Measurements from ENCODE around the gene SYNM.
"Not testable (repeated sequence)": the region's sequence is repeated elsewhere in the genome, so short reads cannot be mapped to it uniquely, and the experiment has no call there.

The SYNM gene, protein sequence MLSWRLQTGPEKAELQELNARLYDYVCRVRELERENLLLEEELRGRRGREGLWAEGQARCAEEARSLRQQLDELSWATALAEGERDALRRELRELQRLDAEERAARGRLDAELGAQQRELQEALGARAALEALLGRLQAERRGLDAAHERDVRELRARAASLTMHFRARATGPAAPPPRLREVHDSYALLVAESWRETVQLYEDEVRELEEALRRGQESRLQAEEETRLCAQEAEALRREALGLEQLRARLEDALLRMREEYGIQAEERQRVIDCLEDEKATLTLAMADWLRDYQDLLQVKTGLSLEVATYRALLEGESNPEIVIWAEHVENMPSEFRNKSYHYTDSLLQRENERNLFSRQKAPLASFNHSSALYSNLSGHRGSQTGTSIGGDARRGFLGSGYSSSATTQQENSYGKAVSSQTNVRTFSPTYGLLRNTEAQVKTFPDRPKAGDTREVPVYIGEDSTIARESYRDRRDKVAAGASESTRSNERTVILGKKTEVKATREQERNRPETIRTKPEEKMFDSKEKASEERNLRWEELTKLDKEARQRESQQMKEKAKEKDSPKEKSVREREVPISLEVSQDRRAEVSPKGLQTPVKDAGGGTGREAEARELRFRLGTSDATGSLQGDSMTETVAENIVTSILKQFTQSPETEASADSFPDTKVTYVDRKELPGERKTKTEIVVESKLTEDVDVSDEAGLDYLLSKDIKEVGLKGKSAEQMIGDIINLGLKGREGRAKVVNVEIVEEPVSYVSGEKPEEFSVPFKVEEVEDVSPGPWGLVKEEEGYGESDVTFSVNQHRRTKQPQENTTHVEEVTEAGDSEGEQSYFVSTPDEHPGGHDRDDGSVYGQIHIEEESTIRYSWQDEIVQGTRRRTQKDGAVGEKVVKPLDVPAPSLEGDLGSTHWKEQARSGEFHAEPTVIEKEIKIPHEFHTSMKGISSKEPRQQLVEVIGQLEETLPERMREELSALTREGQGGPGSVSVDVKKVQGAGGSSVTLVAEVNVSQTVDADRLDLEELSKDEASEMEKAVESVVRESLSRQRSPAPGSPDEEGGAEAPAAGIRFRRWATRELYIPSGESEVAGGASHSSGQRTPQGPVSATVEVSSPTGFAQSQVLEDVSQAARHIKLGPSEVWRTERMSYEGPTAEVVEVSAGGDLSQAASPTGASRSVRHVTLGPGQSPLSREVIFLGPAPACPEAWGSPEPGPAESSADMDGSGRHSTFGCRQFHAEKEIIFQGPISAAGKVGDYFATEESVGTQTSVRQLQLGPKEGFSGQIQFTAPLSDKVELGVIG (N-terminal part only)

GRCh38 chr15:99104788-99105513, at the start of gene SYNM:
Gene SYNM, plus strand, starts transcription at chr15:99105080. Its CDS starts 120 bp downstream, at chr15:99105200.
- peak; percentile 37 for DNase-seq

- no peak for DNase-seq
These were observed 49.2 kb upstream of the SYNM start for GRCh38 chr15:99055555-99056134.

- no peak for DNase-seq
These were observed 47.9 kb upstream of the SYNM start for GRCh38 chr15:99057020-99057419.

DNA sequence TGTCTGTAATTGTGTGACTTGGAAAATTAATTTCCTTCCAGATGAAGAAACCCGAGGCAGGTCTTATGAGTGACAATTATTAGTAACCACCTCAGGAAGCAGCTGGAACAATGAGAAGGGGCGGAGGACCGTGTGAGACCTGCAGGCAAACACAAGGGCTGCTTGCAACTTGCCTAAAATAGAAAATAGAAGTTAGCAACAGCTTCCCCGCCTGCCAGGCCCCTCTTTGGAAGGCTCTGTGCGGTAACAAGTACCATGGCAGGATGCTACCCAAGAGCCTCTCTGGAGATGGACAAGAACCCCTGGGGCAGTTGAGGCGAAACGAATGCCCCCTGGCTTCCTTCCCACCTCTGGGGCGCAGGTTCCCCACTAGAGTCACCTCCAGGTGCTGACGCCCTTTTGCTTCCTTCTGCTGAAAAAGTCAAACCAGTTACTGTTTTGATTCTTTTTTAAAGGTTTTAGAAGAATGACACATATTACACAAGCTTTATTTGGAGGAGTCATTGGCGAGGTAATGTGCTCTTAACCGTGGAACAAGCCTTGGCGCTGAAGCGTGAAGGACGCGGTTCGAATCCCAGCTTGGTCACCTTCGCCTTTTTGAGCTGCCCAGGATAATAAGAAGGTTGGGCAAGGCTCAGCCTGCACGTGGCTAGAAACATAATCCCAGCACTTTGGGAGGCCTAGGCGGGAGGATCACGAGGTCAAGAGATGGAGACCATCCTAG, 47.0 kb upstream of the SYNM start:
- no peak for DNase-seq

- no peak for DNase-seq
These were observed 46.4 kb upstream of the SYNM start for GRCh38 chr15:99058421-99058870.

GRCh38 chr15:99059010-99059981, 45.6 kb upstream of the SYNM start:
- DNase-seq: no peak

GRCh38 chr15:99060186-99060585, 44.7 kb upstream of the SYNM start:
- not testable (repeated sequence) for DNase-seq

DNA sequence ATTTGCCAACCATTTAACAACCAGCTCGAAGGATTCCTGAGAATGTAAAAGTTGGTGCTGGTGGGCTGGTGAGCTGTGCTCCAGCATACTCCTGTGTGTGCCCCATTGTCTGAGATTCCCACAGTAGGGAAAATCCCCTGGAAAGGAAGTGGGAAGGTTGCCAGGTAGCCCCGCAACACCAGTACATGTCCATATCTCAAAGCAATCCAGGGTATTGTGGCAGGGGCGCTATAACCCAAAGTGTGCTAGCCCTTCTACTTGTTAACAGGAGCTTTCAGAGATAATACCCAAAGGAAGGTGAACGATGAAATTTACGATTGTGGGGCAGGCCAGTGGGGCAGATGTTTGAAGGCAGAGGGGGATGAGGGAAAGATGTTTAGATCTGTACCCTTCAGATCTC, 42.7 kb upstream of the SYNM start:
- DNase-seq: no peak

DNA sequence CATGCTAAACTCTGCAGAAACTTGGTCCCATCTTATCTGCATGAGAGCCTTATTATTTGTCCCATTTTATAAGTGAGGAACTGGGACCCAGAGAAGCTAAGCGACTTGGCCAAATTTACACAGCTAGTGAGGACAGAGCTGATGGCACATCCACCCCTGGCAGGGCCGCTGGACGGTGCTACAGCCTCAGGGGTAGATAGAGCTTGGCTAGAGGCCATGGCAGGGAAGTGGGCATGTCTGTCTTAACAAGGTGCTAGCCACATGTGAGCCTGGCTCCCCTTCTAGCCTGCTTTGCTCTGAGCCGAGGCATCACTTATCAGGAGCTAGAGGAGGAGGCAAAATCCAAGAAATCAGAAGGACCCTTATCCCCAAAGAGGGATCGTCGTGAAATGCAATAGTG, 36.7 kb upstream of the SYNM start:
- DNase-seq: no peak

- no peak for DNase-seq
These were observed 34.7 kb upstream of the SYNM start for GRCh38 chr15:99070208-99070607.

DNA sequence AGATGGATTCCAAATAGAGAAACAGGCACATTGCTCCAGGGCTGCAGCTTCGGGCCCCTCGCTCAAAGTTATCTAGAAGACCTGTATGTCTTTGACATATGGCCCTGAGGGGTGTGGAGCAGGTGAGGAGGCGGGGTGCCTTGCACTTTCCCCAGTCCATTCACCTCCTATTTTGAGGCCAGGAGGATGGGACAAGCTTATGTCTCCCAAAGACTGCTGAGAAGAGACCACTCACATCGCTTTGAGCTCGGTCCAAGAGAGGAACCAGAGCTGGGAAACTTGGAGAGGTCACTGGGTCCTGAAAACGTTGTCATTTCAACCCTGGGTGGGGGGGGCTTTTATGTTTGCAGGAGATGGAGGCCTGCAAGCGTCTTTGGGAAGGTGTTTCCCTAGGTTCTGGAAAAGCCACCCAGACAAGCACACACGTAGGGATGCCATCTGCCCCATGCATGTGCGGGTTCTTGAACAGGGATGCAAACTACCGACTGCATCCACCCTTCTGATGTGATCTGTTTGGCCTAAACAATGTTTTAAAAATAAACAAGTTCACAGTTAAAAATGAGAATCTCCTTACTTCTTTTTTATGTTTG, 33.7 kb upstream of the SYNM start:
- no peak for DNase-seq

DNA sequence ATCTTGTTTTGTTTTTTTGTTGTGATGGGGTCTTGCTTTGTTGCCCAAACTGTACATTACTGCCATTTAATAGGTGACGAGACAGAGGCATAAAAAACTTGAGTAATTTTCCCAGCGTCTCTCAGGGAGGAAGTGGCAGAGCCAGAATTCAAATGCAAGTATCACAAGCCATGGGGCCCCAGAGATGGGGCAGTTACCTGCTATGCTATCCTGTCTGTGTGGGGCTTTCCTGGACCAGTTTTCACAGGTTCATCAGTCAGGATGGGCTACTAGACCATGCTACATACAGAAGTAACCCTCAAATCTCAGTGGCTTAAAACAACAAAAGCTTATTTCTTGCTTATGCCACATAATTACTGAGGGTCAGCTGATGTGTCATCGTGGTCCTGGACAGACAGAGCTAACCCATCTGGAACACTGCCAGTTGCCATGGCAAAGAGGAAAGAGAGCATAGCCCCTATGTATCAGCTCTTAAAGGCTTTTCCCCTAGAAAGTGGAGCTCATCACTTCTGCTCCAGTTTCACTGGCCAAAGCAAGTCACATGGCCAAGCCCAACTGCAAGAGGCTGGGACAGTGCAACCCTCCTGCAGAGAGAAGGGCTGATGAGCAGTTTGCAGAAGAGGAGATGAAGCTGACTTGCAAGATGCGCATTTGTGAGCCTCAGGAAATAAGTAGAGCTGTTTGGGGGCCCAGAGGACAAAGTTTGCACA, 31.7 kb upstream of the SYNM start:
- no peak for DNase-seq

- DNase-seq: no peak
These were observed 30.4 kb upstream of the SYNM start for GRCh38 chr15:99074446-99074845.

- DNase-seq: not testable (repeated sequence)
These were observed 29.7 kb upstream of the SYNM start for GRCh38 chr15:99075059-99075652.

GRCh38 chr15:99076109-99076508, 28.8 kb upstream of the SYNM start:
- DNase-seq: no peak

DNA sequence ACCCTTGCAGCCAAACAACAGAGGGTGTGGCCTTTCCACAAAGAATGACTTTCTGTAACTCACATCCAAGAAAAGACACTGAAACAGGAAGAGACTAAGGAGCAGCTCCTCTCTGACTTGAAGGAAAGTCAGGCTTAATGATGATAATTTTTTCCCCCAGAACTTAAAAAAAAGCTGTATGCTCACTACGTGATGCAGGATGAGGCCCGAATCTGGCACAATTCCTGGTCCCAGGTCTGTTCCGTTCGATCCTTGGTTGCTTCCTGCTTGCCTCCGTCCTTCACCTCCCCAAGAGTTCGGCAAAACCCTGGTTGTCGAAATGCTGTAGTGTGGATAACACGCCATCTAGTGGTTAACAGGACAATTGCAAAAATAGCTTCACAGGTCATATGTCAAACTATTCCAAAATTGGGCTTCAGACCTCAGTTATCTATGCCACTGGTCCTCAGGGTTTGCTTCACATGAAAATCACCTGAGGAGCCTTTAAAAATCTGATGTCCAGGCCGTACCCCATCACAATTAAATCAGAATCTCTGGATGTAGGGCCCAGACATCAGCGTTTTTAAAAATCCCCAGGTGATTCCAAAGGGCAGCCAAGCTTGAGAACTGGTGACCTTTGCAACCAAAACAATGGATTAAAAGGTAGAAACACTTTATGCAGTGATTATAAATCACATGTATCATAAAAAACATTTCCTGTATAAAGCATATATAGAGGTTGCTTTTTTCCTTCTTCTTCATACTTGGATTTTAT, 28.1 kb upstream of the SYNM start:
- peak; percentile 63 for DNase-seq

- no peak for DNase-seq
These were observed 22.1 kb upstream of the SYNM start for GRCh38 chr15:99082798-99083197.

GRCh38 chr15:99084965-99085364, 19.9 kb upstream of the SYNM start:
- DNase-seq: no peak

Measured in NCI-H446 treated with DMSO at 0.1 percent for 48 hours (cell line).